DND-41 (cell line): ENCODE data around the gene ITPR1.

Source experiments
- EZH2 ChIP-seq: IDR thresholded peaks from 3 replicates; pipeline ENCODE4 v1.6.1; 2012; ENCODE audit warnings: borderline replicate concordance, low read depth, mild to moderate bottlenecking, moderate library complexity, low read length, inconsistent platforms; ENCODE audit not compliant: severe bottlenecking
- TF ChIP-seq, protein P1 (sequence below): IDR thresholded peaks from 2 replicates; pipeline ENCODE4 v1.5.1; 2012; ENCODE audit warnings: borderline replicate concordance, low read length, moderate library complexity, mild to moderate bottlenecking; ENCODE audit not compliant: poor library complexity, severe bottlenecking; ENCODE audit errors: extremely low read depth

GRCh38 chr3:4836516-4836915 is 343.4 kb downstream of the ITPR1 start:
- TF ChIP-seq, protein P1, sequence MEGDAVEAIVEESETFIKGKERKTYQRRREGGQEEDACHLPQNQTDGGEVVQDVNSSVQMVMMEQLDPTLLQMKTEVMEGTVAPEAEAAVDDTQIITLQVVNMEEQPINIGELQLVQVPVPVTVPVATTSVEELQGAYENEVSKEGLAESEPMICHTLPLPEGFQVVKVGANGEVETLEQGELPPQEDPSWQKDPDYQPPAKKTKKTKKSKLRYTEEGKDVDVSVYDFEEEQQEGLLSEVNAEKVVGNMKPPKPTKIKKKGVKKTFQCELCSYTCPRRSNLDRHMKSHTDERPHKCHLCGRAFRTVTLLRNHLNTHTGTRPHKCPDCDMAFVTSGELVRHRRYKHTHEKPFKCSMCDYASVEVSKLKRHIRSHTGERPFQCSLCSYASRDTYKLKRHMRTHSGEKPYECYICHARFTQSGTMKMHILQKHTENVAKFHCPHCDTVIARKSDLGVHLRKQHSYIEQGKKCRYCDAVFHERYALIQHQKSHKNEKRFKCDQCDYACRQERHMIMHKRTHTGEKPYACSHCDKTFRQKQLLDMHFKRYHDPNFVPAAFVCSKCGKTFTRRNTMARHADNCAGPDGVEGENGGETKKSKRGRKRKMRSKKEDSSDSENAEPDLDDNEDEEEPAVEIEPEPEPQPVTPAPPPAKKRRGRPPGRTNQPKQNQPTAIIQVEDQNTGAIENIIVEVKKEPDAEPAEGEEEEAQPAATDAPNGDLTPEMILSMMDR = no peak
- TF ChIP-seq EZH2 = no peak
